Vagina (tissue), 2 donors: ENCODE results near the gene SACM1L.

Experiments used
- CTCF ChIP-seq, 3 experiments: fragments of 450-650 bp in 2 of 3; fragments of 200-600 bp in 1 of 3; sonication (generic) in 1 of 3; IDR thresholded peaks; one replicate each; pipeline ENCODE4 v1.5.1; 2017 to 2019; ENCODE audit warnings: antibody characterized with exemption in 3 of 3, mild to moderate bottlenecking in 2 of 3, moderate library complexity in 2 of 3
- POLR2A ChIP-seq, 2 donors: fragments of 450-650 bp; IDR thresholded peaks; one replicate each; pipeline ENCODE4 v1.6.1; 2017; ENCODE audit warnings: antibody characterized with exemption in 2 of 2, mild to moderate bottlenecking in 2 of 2, moderate library complexity in 2 of 2
- POLR2AphosphoS5 ChIP-seq, 2 donors: sonication (generic); formaldehyde crosslinking; IDR thresholded peaks; one replicate each; pipeline ENCODE4 v1.9.0; 2017; ENCODE audit warnings: antibody characterized with exemption in 2 of 2, mild to moderate bottlenecking in 2 of 2, low read depth in 1 of 2; ENCODE audit not compliant: insufficient read depth in 1 of 2

- TF ChIP-seq CTCF (IDR thresholded peaks at IDR 0.05), result no peak
- TF ChIP-seq POLR2A (IDR thresholded peaks at IDR 0.05), result no peak
- TF ChIP-seq POLR2AphosphoS5 (IDR thresholded peaks at IDR 0.05; ENCODE audit: insufficient read depth in 1 of 2, low read depth in 1 of 2), result no peak
Observed at GRCh38 chr3:45779746-45780735, 90.8 kb downstream of the SACM1L start.
